ENCODE measurements around the gene PCGF1.

The PCGF1 gene

DNA sequence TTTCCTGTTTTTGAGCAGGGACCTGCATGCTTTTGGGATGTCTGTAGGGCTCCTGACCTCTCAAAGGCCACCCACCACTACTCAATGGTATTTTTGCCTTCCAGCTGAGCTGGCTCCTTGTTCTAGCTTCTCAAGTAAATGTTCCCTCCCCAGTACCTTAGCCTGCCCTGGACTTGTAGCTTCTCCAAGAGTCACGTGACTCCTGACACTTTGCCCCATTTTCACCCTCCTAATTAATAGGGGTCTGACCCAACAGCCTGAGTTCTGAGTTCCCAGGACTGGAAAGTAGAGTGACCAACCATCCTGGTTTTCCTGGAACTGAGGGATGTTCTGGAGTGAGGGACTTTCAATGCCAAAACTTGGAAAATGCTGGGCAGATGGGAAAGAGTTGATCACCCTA is 12.1 kb downstream of the PCGF1 start:
- H3K4me3 ChIP-seq (ENCODE audit: low read depth, low read length): no peak overlapping the region
- TF ChIP-seq CTCF (IDR thresholded peaks at IDR 0.05; ENCODE audit: low read depth, low read length): no peak

GRCh38 chr2:74493546-74493945 is 13.9 kb downstream of the PCGF1 start:
- H3K4me3 ChIP-seq (ENCODE audit: low read depth, low read length): no peak overlapping the region
- no peak for TF ChIP-seq CTCF (IDR thresholded peaks at IDR 0.05; ENCODE audit: low read depth, low read length)

DNA sequence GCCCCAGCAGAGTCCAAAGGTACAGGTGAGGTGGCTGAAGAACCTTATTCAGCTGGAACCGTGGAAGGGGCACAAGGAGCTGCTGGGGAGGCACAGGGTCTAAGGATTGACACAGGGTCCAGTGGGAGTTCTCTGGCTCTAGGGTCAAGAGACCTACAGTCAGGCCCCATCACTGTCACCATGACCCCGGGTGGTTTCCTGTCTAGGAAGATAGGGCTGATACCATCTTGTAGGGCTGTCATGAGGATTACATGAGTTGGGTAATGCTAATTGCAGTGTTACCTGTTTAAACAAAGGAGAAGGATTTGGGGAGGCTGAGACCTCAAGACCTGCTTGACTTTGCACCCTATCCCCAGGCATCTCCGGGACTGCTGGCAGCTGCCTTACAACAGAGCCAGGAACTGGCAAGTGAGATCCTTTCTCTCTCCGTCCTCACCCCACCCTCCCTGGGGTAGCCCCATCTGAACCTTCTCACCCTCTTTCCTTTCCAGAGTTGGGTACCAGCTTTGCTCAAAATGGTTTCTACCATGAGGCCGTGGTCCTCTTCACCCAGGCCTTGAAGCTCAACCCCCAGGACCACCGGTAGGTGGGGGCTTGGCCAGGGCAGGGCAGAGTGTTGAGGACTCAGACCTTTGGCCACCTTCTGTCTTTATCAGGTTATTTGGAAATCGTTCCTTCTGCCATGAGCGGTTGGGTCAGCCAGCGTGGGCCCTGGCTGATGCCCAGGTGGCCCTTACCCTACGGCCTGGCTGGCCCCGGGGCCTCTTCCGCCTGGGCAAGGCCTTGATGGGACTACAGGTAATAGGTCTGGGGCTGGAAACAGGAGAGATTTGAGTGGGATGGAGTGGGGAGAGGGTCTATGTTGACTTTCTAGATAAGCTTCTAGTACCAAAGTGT is 15.6 kb downstream of the PCGF1 start:
- H3K4me3 ChIP-seq (ENCODE audit: low read depth, low read length): no peak overlapping the region
- TF ChIP-seq CTCF (IDR thresholded peaks at IDR 0.05; ENCODE audit: low read depth, low read length): no peak

GRCh38 chr2:74489906-74490305 is 17.6 kb downstream of the PCGF1 start:
- no peak for TF ChIP-seq CTCF (IDR thresholded peaks at IDR 0.05; ENCODE audit: low read depth, low read length)
- no peak overlapping the region for H3K4me3 ChIP-seq (ENCODE audit: low read depth, low read length)

DNA sequence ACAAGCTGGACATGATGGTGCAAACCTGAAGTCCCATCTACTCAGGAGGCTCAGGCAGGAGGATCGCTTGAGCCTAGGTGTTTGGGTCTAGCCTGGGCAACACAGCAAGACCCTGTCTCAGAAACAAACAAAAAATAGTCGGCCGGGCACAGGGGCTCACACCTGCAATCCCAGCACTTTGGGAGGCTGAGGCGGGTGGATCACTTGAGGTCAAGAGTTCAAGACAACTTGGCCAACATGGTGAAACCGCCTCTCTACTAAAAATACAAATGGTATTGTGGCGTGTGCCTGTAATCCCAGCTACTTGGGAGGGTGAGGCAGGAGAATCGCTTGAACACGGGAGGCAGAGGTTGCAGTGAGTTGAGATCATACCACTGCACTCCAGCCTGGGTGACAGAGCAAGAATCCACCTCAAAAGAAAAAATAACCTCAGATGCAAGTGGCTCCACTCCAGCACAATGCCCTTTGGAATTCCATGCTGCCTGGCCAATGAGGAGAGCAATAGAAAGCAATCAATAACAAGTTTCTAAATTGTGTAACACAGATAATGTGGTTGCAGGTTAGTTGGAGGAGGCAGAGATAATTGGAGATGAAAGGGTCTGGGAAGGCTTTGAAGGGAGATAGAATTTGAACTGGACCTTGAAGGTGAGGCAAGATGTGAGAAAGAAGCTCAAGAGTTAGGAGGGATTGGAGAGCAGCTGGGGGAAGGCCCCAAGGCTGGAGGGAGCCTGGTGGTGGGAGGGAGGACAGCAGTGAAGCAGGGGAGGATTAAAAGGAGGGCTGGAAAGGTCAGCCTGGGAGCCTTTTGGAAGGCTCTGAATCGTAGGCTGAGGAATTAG is 18.6 kb downstream of the PCGF1 start:
- no peak overlapping the region for H3K4me3 ChIP-seq (ENCODE audit: low read depth, low read length)
- TF ChIP-seq CTCF (IDR thresholded peaks at IDR 0.05; ENCODE audit: low read depth, low read length): no peak

DNA sequence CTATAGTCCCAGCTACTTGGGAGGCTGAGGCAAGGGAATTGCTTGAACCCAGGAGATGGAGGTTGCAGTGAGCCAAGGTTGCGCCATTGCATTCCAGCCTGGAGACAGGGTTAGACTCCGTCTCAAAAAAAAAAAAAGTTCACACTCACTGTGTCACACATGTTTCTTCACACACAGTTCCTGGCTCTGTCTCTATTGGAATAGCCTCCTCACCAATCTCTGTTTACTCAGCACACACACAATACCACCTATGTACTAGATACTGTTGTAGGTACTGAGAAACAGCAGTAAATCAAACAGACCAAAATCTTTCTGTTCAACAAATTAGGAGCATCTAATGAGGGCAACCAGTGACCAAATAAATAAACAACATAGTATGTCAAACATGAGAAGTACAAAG is 21.4 kb downstream of the PCGF1 start:
- no peak for TF ChIP-seq CTCF (IDR thresholded peaks at IDR 0.05; ENCODE audit: low read depth, low read length)

GRCh38 chr2:74483675-74484164 is 23.8 kb downstream of the PCGF1 start:
- H3K4me3 ChIP-seq (ENCODE audit: low read depth, low read length): peak overlapping the region; percentile 93

More for the DNA sequence above, 21.4 kb downstream of the PCGF1 start:
- no peak overlapping the region for H3K4me3 ChIP-seq (ENCODE audit: low read depth, low read length)
